SKM-1 treated with dmso at 0.1 percent for 144 hours (cell line): ENCODE results near the gene SCN2A.

Experiments
- DNase-seq: peaks from one replicate; lab custom pipeline; 2025; ENCODE audit not compliant: unreplicated experiment; lab: John Stamatoyannopoulos, UW

The SCN2A gene

DNA sequence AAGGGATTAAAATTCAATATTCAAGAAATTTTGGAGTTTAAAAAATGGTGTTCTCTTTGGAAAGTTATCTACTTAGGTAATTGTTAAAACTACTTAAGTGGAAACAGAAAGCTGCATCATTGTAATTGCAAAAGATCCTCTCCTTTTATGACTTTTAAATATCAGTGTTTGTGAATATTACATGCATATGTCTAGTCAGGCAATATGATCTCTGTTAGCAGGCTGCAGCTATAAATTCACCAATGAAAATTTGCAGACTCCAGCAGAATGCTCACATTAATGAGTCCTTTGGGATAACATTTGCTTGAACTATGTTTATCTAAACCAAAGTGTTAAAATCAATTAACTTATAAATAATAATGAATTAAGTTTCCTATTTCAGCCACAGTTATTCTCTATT lies 171.1 kb downstream of the SCN2A start:
- no peak for DNase-seq

DNA sequence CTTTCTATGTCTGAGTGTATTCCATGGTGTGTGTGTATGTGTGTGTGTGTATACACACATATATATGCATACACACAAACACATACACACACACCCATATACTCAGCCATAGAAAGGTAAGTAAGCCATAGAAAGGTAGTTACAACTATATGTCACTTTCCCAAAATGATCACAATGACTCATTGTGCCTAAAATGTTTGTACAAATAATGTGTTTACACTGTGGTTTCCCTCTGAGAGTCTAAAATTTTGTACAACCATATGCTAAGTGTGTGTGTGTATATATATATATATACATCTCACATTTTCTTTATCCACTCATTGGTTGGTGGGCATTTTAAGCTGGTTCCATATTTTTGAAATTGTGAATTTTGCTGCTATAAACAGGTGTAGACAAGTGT lies 175.0 kb downstream of the SCN2A start:
- DNase-seq: no peak

DNA sequence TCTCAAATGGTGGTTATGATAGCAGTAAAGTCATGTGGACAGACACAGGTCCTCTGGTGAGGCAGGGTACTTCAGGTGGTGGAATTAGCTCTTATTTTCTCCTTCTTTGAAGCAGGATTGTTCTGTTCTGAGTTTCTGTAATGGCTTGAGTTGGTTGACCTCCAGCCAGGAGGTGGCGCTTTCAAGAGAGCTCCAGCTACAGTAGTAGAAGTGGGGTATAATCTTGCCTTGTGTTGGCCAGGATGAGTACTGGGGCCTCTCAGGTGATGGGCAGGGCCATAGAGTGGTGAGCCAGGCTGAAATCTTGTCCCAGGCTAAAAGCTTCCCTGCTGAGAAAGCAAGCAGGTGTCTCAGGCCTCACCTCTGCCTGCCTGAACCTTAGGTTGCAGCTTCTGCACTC lies 177.8 kb downstream of the SCN2A start:
- DNase-seq: no peak

DNA sequence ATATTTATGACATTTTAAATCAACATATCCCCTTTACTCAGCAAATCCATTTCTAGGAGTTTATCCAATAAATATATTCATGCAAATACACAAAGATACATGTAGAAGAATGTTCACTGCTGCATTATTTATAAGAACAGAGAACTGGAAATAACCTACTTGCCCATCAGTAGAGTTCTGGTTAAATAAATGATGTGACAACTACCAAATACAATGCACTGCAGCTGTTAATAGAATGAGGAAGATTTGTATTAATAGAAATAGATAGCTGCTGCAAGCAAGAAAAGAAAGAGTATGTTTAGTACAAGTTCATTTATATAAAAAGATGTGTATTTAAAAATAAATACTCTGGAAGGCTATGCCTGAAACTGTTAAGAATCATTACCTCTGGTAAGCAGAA lies 181.0 kb downstream of the SCN2A start:
- DNase-seq: no peak

DNA sequence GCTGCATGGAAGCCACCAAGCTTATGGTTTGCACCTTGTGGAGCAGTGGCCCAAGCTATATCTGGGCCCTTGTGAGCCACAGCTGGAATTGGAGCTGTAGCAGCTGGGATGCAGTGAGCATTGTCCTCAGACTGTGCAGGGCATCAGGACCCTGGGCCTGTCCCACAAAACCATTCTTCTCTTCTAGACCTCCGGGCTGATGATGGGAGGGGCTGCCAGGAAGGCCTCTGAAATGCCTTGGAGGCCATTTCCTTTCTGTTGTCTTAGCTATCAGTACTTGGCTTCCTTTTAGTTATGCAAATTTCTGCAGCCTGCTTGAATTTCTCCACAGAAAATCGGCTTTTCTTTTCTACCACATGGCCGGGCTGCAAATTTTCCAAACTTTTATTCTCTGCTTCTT lies 183.9 kb downstream of the SCN2A start:
- no peak for DNase-seq

DNA sequence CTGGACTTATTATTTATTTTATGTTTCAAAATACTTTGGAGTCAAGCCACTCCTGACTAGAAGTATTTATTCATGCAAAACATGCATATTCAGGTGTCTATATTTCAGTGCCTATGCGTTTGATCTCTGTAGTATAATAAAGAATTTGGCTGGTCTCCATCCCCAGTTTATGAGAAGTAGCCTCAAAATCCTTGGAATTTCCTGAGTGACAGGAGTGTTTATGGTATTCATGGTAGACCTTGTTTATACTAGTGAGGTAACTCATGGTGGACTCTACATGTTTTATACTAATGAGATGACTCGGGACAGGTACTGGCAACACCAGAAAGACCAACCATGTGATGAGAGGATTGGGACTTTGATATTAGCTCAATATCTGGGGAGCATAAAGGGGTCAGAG lies 186.3 kb downstream of the SCN2A start:
- DNase-seq: no peak

DNA sequence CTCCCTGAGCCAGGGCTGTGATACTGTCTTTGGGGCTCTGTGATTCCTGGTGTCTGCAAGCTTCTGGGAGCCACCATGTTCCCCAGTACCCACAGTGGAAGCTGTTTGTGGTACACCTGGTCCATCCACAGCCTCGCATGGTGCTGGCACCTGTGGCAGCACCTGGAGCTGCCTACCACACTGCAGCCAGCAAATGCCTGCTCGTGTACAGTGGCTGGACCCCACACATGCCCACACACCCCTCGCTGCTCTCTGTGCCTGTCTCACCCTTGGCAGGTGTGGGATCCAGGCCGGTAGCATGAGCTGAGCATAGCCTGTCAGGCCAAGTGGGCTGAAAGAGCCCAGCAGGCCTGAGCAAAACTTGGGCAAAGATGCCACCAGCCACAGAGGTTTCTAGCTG lies 188.5 kb downstream of the SCN2A start:
- no peak for DNase-seq

DNA sequence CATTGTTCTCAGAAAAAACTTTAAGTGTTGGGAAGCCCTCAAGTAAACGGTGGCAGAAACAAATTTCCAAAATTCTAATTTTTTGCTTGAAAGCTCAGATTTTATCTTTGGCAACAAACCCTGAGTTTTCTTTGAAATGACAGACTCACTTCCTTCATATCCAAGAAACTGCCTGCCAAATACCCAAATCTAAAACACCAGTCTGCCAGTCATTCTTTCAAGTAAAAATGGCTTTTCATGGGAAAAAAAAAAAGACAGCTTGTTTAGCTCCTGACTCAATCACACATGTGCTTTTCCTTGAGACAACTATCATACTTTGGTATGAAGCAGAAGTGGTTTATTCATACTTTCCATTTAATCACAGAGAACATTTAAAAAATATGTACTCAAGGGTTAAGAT lies 189.7 kb downstream of the SCN2A start:
- DNase-seq: no peak

DNA sequence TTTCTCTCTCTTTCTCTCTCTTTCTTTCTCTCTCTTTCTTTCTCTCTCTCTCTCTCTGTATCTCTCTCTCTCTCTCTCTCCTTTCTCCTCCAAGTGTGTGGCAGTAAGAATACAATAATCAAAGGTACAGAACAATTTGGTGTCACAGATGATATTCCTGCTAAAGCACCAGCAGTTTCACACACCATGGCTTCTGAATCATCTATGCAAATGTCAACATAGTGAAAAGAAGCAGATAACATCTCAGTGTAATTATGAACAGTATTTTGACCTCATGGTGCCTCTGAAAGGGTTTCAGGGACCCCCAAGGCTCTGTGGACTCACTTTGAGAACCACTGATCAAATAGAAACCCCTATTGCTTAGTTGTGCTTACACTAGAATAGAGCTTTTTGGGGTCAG lies 191.8 kb downstream of the SCN2A start:
- no peak for DNase-seq

DNA sequence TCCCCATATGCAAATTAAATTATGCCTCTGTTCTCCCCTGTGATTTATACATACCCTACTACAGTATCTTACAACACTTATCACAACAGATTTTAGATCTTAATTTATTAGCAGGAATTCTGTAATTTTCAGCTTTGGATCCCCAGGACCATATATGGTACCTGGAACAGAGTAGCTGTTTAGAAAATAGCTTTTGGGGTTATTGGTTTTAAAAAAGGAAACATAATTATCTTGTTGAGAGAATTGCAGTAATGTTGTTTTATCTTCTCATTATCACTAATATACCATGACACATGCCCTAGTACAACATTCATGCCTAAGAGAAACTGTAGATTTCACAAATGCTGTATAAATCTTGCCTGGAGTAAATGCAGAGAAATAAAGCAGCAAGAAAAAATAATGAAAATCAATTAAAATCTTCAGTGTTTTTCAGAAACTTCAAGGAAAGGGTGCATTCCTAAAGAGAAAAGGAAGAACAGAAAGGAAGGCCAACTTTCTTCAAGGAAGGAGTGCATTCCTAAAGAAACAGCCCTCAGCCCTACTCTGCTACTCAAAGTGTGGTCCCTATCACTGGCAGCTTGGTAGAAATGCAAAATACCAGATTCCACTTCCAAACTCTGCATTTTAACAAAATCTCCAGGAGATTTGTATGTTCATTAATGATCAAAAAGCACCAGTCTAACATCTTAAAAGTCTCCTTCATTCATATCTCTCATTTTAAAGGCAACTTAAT lies 193.2 kb downstream of the SCN2A start:
- DNase-seq: no peak

DNA sequence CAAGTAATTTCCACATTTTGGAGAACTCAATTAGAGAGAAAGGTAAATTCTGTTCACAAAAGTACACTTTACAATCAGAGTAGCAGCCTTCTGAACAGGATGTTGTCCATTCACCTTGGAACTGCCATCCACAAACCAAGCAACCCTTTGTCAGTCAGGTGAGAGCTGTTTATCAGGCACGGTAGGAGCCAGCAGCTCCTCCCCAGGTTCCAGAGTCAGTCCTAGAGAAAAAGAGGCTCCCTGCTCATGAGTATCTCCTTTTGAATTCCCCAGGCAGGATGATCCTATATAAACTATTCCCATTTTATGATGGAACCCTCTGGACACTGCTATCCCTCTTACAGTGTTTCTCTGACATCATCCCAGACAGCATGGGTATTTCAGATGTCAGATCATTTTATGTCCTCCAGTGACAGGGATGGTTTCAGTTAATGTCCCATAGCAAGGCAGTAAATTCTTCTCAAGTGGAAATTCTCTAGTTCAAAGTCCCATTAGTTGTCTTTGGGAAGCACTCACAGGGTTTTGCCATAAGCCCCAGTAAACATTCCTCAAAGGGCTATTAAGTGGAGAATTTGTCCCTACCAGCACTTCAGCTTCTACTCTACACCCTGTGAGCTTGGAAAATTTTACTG lies 195.8 kb downstream of the SCN2A start:
- DNase-seq: no peak

DNA sequence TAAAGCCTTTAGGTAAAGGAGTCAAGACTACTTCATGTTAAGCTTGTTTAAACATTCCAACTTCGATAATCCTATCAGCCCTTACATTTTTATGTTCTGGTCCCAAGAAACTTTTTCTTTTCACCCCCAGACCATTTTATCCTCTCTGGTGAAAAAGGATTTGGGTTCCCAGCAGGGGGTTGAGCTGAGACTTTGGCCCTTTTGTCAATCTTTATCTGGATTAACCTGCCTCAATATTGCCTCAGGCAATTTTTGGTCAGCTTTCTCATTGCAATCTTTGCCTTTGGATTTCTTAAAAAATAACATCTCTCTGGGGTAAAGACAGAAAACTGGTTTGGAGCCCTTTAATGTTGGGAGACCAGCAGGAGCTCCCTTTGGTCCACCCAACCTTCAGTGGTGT lies 196.4 kb downstream of the SCN2A start:
- DNase-seq: no peak

DNA sequence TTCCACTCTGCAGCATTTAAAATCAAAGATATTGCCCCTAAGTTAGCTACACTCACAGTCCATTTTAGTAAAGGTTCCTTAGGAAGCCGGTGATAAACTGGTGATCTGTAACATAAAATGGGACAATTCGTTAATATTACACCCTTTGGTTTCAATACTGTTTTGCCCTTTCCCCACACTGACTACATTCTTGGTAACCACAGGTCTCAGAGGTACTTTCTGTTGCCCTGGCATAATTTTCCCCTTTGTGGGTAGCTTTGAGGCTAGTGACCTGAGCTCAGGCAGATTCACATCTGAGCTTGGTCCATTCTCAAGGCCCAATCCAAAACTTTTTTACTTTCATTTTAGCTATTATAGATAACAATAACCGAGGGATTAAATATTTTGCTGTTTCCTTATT lies 197.3 kb downstream of the SCN2A start:
- no peak for DNase-seq

DNA sequence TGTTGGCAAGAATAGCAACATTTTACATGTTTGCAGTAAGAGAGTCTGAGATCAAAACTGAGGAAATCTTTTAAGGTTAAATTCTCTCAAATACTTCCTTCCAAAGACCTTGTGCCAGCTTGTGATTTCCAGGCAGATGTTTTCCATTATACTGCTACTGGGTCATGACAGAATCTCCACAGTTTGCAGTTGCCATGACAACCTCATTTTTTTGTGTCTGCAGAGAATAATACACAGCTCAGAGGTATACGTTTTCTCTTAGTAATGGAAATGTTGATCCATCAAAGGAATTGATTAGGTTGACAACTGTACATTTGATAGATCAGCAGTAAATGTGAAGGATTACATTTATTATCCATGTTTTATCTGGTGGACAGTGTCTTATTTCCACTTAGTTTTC lies 201.2 kb downstream of the SCN2A start:
- DNase-seq: no peak
